KMS-11 (cell line): ENCODE results near the gene RIN3.

Experiments
- H2AFZ ChIP-seq: fragments of 200-600 bp; sonication (generic); 2 replicates; pipeline ENCODE4 v1.6.1; 2016; ENCODE audit warnings: antibody characterized with exemption, mixed run types, low read depth
- H3K27ac ChIP-seq: fragments of 200-600 bp; sonication (generic); 2 replicates; pipeline ENCODE4 v1.6.1; 2016; ENCODE audit warnings: mild to moderate bottlenecking, mixed run types
- H3K27me3 ChIP-seq: fragments of 200-600 bp; sonication (generic); 2 replicates; pipeline ENCODE4 v1.6.1; 2017; ENCODE audit warnings: mild to moderate bottlenecking, low read depth, mixed run types, moderate library complexity; ENCODE audit not compliant: insufficient read depth
- H3K36me3 ChIP-seq: fragments of 200-600 bp; sonication (generic); 2 replicates; pipeline ENCODE4 v1.6.1; 2017; ENCODE audit warnings: mild to moderate bottlenecking, mixed run types; ENCODE audit not compliant: insufficient read depth
- H3K4me1 ChIP-seq: fragments of 200-600 bp; sonication (generic); 2 replicates; pipeline ENCODE4 v1.6.1; 2016; ENCODE audit warnings: mild to moderate bottlenecking, low read depth, mixed run types; ENCODE audit not compliant: poor library complexity, severe bottlenecking
- H3K4me2 ChIP-seq: fragments of 200-600 bp; sonication (generic); 2 replicates; pipeline ENCODE4 v1.7.0; 2016; ENCODE audit warnings: mild to moderate bottlenecking, mixed run types
- H3K4me3 ChIP-seq: fragments of 200-600 bp; sonication (generic); IDR thresholded peaks from 2 replicates; pipeline ENCODE4 v1.6.1; 2017; ENCODE audit warnings: low read depth, low read length, mixed read lengths; ENCODE audit not compliant: insufficient read depth
- H3K79me2 ChIP-seq: fragments of 200-600 bp; sonication (generic); 2 replicates; pipeline ENCODE4 v1.6.1; 2016; ENCODE audit warnings: low read depth, mixed run types; ENCODE audit not compliant: insufficient read depth
- H3K9ac ChIP-seq: fragments of 200-600 bp; sonication (generic); 2 replicates; pipeline ENCODE4 v1.6.1; 2016; ENCODE audit warnings: mild to moderate bottlenecking, mixed run types
- H4K20me1 ChIP-seq: fragments of 200-600 bp; sonication (generic); 2 replicates; pipeline ENCODE4 v1.6.1; 2016; ENCODE audit warnings: mild to moderate bottlenecking, mixed run types; ENCODE audit not compliant: insufficient read depth
- TF ChIP-seq, protein P1 (sequence below): fragments of 200-600 bp; sonication (generic); conservative IDR thresholded peaks from 2 replicates; pipeline ENCODE4 v1.6.1; 2017; ENCODE audit warnings: low read depth, mild to moderate bottlenecking, antibody characterized with exemption, low read length, moderate library complexity, mixed read lengths

RIN3 gene

DNA sequence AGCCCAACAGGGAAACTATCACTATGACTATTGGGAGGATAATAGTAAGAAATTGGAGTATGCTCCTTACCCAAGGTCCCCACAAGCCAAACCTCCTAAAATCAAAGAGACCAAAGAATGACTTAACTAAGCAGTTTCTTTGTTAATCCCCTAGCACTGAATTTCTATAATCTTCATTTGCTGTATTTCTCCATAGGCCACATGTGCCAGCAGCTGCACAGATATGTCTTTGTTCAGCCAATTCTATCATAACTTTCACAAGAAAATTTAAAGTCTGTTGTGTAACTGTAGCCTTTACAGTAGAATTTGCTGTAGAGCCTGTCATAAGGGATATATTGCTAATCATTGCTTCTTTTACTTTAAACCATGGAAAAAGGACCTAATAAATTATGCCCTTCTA is 104.0 kb downstream of the RIN3 start:
- TF ChIP-seq, protein P1, sequence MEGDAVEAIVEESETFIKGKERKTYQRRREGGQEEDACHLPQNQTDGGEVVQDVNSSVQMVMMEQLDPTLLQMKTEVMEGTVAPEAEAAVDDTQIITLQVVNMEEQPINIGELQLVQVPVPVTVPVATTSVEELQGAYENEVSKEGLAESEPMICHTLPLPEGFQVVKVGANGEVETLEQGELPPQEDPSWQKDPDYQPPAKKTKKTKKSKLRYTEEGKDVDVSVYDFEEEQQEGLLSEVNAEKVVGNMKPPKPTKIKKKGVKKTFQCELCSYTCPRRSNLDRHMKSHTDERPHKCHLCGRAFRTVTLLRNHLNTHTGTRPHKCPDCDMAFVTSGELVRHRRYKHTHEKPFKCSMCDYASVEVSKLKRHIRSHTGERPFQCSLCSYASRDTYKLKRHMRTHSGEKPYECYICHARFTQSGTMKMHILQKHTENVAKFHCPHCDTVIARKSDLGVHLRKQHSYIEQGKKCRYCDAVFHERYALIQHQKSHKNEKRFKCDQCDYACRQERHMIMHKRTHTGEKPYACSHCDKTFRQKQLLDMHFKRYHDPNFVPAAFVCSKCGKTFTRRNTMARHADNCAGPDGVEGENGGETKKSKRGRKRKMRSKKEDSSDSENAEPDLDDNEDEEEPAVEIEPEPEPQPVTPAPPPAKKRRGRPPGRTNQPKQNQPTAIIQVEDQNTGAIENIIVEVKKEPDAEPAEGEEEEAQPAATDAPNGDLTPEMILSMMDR: no peak
- Histone ChIP-seq H2AFZ (no peak overlapping the region), H4K20me1 (no peaks in the 10 kb centered on the region), H3K9ac (no peak overlapping the region), H3K79me2 (no peaks in the 10 kb centered on the region), H3K4me1 (peaks cover 8% of the 10 kb centered on the region), H3K4me3 (no peak overlapping the region), H3K27me3 (no peaks in the 10 kb centered on the region), H3K4me2 (no peak overlapping the region), H3K27ac (no peak overlapping the region), H3K36me3 (no peaks in the 10 kb centered on the region)

DNA sequence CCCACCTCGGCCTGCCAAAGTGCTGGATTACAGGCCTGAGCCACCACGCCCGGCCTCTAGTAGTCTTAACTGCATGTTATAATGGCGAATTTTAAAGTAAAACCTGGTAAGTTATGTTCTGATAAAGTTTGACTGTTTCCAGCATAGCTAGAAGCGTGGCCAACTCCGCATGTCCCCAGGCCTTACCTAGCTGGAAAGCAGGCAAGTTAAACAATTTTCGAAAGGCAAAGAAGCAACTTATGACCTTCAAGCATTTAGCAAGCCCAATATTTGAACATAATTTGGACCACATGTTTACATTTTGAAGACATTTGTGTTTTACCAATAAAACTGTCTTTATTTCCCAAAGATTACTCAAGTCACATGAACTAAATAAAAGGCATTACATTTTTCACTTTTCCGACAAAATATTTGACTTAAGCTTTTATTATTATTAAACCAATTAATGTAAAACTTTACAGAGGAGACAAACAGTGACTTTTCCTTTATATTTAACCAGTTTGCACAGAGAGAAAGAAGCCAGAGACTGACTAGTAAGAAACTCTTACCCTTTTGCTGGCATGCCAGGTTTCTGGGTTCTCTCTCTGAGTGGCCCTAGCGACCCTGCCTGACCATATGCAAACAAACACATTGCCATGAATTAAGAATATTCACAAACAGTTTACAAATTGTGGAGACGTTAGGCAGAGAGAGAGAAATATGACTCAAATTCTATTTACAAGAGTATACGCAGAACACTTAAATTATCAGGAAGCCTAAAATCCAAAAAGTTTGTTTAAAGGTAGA is 106.3 kb downstream of the RIN3 start:
- H3K9ac ChIP-seq: no peak overlapping the region
- H3K36me3 ChIP-seq: no peaks in the 10 kb centered on the region
- H3K4me2 ChIP-seq: no peak overlapping the region
- no peaks in the 10 kb centered on the region for H3K79me2 ChIP-seq
- H3K4me1 ChIP-seq: peaks cover 8% of the 10 kb centered on the region
- H4K20me1 ChIP-seq: no peaks in the 10 kb centered on the region
- no peak overlapping the region for H2AFZ ChIP-seq
- TF ChIP-seq, protein P1: no peak
- H3K27me3 ChIP-seq: no peaks in the 10 kb centered on the region
- no peak overlapping the region for H3K4me3 ChIP-seq
- H3K27ac ChIP-seq: no peak overlapping the region

- no peak overlapping the region for H3K27ac ChIP-seq
- no peaks in the 10 kb centered on the region for H3K36me3 ChIP-seq
- no peak overlapping the region for H2AFZ ChIP-seq
- H3K27me3 ChIP-seq: no peaks in the 10 kb centered on the region
- H3K4me1 ChIP-seq: peaks cover 4% of the 10 kb centered on the region
- no peaks in the 10 kb centered on the region for H3K79me2 ChIP-seq
- no peak overlapping the region for H3K4me2 ChIP-seq
- no peak overlapping the region for H3K9ac ChIP-seq
- TF ChIP-seq, protein P1: no peak
- H3K4me3 ChIP-seq: no peak overlapping the region
- H4K20me1 ChIP-seq: no peaks in the 10 kb centered on the region
Measured at GRCh38 chr14:92622311-92622710, 108.7 kb downstream of the RIN3 start.

DNA sequence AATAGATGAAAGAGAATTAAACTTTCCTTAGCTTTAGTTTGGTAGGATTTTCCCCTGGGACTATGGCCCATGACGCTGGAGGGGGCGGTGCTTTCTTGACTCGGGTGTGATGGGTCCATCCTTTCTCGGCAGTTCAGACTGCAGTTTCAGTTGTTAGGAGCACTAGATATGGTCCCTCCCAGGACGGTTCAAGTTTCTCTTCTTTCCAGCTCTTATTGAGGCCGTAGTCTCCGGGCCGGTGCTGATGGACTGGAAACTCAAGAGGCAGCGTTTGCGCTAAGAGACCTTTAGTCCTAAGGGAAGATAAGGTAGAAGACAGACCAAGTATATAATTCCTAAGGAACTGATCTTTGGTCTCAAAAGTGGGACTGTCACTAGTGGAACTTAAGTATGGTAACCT is 111.2 kb downstream of the RIN3 start:
- Histone ChIP-seq H3K4me2 (no peak overlapping the region), H3K36me3 (no peaks in the 10 kb centered on the region), H3K79me2 (no peaks in the 10 kb centered on the region), H2AFZ (no peak overlapping the region), H4K20me1 (no peaks in the 10 kb centered on the region), H3K4me3 (no peak overlapping the region), H3K27me3 (no peaks in the 10 kb centered on the region), H3K27ac (no peak overlapping the region), H3K4me1 (no peaks in the 10 kb centered on the region), H3K9ac (no peak overlapping the region)
- TF ChIP-seq, protein P1: no peak
